Activated CD4-positive, alpha-beta T cell treated with anti-CD3 and anti-CD28 coated beads for 36 hours (primary cell): ENCODE results near the gene SOX6. TPM values are rescaled to one million over a fixed set of nuclear protein-coding genes. Genes with fewer than 3 reads are reported as not detected.

Experiments
- ATAC-seq: fragments of 200-7000 bp; cut with Tn5 transposase; one replicate; pipeline ENCODE4 v1.10.0; 2021; ENCODE audit warnings: mild to moderate bottlenecking, moderate library complexity
- CTCF ChIA-PET: fragments of 350-600 bp; sonication (Branson Sonifier 250); formaldehyde crosslinking; loops from one replicate; lab custom pipeline; 2021; ENCODE audit warnings: antibody characterized with exemption; lab: Charles Lee
- POLR2A ChIA-PET: fragments of 350-600 bp; sonication (Branson Sonifier 250); formaldehyde crosslinking; loops from one replicate; lab custom pipeline; 2021; ENCODE audit warnings: antibody characterized with exemption, inconsistent platforms; lab: Charles Lee
- DNase-seq: peaks from one replicate; pipeline ENCODE4 v3.0.0-alpha.2; 2020
- H3K27ac Mint-ChIP-seq: one replicate; pipeline ENCODE4 v1.8.0; 2021; ENCODE audit warnings: mixed read lengths
- H3K27me3 Mint-ChIP-seq: one replicate; pipeline ENCODE4 v1.8.0; 2021; ENCODE audit warnings: mixed read lengths
- H3K36me3 Mint-ChIP-seq: one replicate; pipeline ENCODE4 v1.8.0; 2021; ENCODE audit warnings: low read depth, mixed read lengths
- H3K4me1 Mint-ChIP-seq: one replicate; pipeline ENCODE4 v1.8.0; 2021; ENCODE audit warnings: mixed read lengths
- H3K4me3 Mint-ChIP-seq: one replicate; pipeline ENCODE4 v1.8.0; 2021; ENCODE audit warnings: mild to moderate bottlenecking, moderate library complexity, mixed read lengths
- H3K9me3 Mint-ChIP-seq: one replicate; pipeline ENCODE4 v1.8.0; 2021; ENCODE audit warnings: low read depth, mixed read lengths
- intact Hi-C, 2 experiments: fragments of 100-400 bp; cut with DNase I in 1 of 2; cut with micrococcal nuclease in 1 of 2; formaldehyde crosslinking; loops; one replicate each; pipeline versions ENCODE4 v1.14.2 to v1.15.1; 2022 to 2024; cut with DNase I, micrococcal nuclease
- total RNA-seq, 2 experiments: library from RNA; stranded (reverse); gene quantifications; one replicate each; pipeline ENCODE4 v1.2.3, GENCODE V29; 2021

Gene SOX6
- total RNA-seq, 2 experiments from 2014 or later = 0.46 TPM; not detected in 1

DNA sequence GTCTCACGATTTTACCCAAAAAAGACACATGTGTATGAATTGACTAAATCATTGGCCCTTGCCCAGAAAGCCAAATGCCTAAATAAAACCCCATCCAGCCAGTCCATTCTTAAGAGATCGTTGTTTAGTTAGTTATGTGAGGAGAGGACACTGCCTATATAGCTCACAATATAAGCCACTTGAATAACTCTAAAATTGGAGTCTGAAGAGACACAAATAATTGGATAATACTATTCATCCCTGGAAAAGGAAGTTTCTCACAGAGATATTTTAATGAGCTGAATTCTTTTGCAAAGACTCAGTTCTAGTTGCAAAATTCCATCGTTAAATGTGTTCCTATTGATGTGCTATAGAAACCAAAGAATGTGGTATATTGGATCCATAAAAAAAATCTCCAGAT lies 176.7 kb downstream of the SOX6 start:
- H3K4me3 Mint-ChIP-seq = no peak overlapping the region
- intact Hi-C loops = no loop called here
- ChIA-PET CTCF (no interaction called here), POLR2A (no interaction called here)
- DNase-seq (no peak), ATAC-seq (no peak)
- H3K4me1 Mint-ChIP-seq = no peaks in the 10 kb centered on the region
- no peaks in the 10 kb centered on the region for H3K27me3 Mint-ChIP-seq
- H3K9me3 Mint-ChIP-seq = no peaks in the 10 kb centered on the region
- no peak overlapping the region for H3K27ac Mint-ChIP-seq
- no peaks in the 10 kb centered on the region for H3K36me3 Mint-ChIP-seq

GRCh38 chr11:16178273-16178672 lies 178.1 kb downstream of the SOX6 start:
- ChIA-PET CTCF (no interaction called here), POLR2A (no interaction called here)
- H3K4me3 Mint-ChIP-seq = no peak overlapping the region
- H3K27ac Mint-ChIP-seq = no peak overlapping the region
- H3K27me3 Mint-ChIP-seq = no peaks in the 10 kb centered on the region
- no peaks in the 10 kb centered on the region for H3K9me3 Mint-ChIP-seq
- no peak for DNase-seq
- no peak for ATAC-seq
- no peaks in the 10 kb centered on the region for H3K4me1 Mint-ChIP-seq
- intact Hi-C loops = no loop called here
- H3K36me3 Mint-ChIP-seq = no peaks in the 10 kb centered on the region

- no peaks in the 10 kb centered on the region for H3K27me3 Mint-ChIP-seq
- DNase-seq (no peak), ATAC-seq (no peak)
- POLR2A ChIA-PET = no interaction called here
- H3K4me1 Mint-ChIP-seq = no peaks in the 10 kb centered on the region
- H3K4me3 Mint-ChIP-seq = no peak overlapping the region
- intact Hi-C loops = no loop called here
- H3K9me3 Mint-ChIP-seq = no peaks in the 10 kb centered on the region
- H3K27ac Mint-ChIP-seq = no peak overlapping the region
- CTCF ChIA-PET = no interaction called here
- no peaks in the 10 kb centered on the region for H3K36me3 Mint-ChIP-seq
Observed at GRCh38 chr11:16177688-16178087, 178.7 kb downstream of the SOX6 start.

DNA sequence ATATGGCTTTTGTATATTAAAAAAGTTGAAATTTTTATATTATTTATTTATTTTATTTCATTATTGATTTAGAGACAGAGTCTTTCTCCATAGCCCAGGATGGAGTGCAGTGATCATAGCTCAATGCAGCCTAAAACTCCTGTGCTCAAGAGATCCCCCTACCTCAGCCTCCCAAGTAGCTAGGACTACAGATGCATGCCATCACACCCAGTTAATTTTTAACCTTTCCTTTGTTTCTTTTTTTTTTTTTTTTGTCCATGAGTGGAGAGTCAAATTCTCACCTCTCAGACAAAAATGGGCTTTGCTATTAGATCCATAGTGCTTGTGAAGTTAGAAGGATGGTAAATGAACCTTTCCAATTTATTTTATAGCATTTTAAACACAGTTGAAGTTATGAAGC lies 182.5 kb downstream of the SOX6 start:
- intact Hi-C loops = no loop called here
- no peaks in the 10 kb centered on the region for H3K9me3 Mint-ChIP-seq
- no peak overlapping the region for H3K27ac Mint-ChIP-seq
- no peak overlapping the region for H3K4me3 Mint-ChIP-seq
- ATAC-seq (no peak), DNase-seq (no peak)
- H3K4me1 Mint-ChIP-seq = no peaks in the 10 kb centered on the region
- H3K27me3 Mint-ChIP-seq = no peaks in the 10 kb centered on the region
- ChIA-PET POLR2A (no interaction called here), CTCF (no interaction called here)
- no peaks in the 10 kb centered on the region for H3K36me3 Mint-ChIP-seq

DNA sequence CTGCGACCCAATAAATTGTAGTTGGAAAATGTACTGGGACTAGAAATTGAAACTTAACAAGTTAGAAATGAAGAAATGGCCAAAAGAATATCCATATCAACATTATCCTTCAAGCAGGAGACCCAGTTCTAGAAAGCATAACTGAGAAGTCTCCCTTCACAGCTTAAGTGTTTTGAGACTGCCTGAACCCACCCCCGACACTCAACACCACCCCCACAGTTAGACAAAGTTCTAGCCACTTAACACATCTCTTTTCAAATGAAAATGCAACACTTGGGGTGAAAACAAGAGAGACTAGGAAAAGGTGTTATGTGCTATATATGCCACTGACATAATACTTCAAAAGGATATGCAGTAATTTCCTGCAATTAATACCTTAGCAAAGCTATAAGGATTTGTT lies 184.5 kb downstream of the SOX6 start:
- H3K4me3 Mint-ChIP-seq = no peak overlapping the region
- H3K9me3 Mint-ChIP-seq = no peaks in the 10 kb centered on the region
- H3K27me3 Mint-ChIP-seq = no peaks in the 10 kb centered on the region
- intact Hi-C loops = no loop called here
- no peaks in the 10 kb centered on the region for H3K4me1 Mint-ChIP-seq
- no peak for DNase-seq
- ATAC-seq = no peak
- CTCF ChIA-PET = interaction anchor here (0.5 kb wide), 1 partner anchor 352 kb away, joined by 5 read pairs; no protein-coding TSS in a partner anchor
- POLR2A ChIA-PET = no interaction called here
- H3K27ac Mint-ChIP-seq = no peak overlapping the region
- no peaks in the 10 kb centered on the region for H3K36me3 Mint-ChIP-seq

GRCh38 chr11:16169956-16170847 lies 186.1 kb downstream of the SOX6 start:
- Mint-ChIP-seq H3K4me1 (no peaks in the 10 kb centered on the region), H3K4me3 (no peak overlapping the region), H3K9me3 (no peaks in the 10 kb centered on the region), H3K27me3 (no peaks in the 10 kb centered on the region), H3K27ac (no peak overlapping the region), H3K36me3 (no peaks in the 10 kb centered on the region)
- POLR2A ChIA-PET = no interaction called here
- intact Hi-C loops = no loop called here
- CTCF ChIA-PET = no interaction called here
- no peak for ATAC-seq
- DNase-seq = no peak

- intact Hi-C loops = no loop called here
- Mint-ChIP-seq H3K9me3 (no peaks in the 10 kb centered on the region), H3K4me3 (no peak overlapping the region), H3K36me3 (no peaks in the 10 kb centered on the region), H3K4me1 (no peaks in the 10 kb centered on the region), H3K27me3 (no peaks in the 10 kb centered on the region), H3K27ac (no peak overlapping the region)
- POLR2A ChIA-PET = no interaction called here
- ATAC-seq (no peak), DNase-seq (no peak)
- CTCF ChIA-PET = no interaction called here
Observed at GRCh38 chr11:16169541-16169940, 186.8 kb downstream of the SOX6 start.

GRCh38 chr11:16167706-16168487 lies 188.4 kb downstream of the SOX6 start:
- Mint-ChIP-seq H3K4me1 (no peaks in the 10 kb centered on the region), H3K27ac (no peak overlapping the region), H3K9me3 (no peaks in the 10 kb centered on the region), H3K36me3 (no peaks in the 10 kb centered on the region), H3K27me3 (no peaks in the 10 kb centered on the region), H3K4me3 (no peak overlapping the region)
- CTCF ChIA-PET = interaction anchor here (0.7 kb wide), 1 partner anchor 88 kb away, joined by 3 read pairs; no protein-coding TSS in a partner anchor
- intact Hi-C loops = no loop called here
- DNase-seq (no peak), ATAC-seq (no peak)
- POLR2A ChIA-PET = no interaction called here

DNA sequence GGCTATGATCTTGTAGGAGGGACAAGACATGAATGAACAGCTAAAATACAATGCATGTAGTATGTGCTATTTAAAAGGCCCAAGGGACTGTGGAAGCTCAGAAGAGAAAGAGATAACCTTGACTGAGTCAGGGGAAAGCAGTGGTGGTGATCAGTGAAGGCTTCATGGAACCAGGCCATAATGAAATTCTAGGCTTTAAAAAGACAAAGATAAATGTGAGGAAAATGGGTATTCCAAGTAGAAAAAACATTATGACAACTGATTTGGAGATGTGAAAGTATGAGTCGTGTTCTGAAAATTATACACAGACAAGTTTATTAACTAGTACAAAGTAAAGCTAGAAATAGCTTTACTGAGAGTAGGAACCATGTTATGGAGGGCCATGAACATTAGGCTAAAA lies 189.8 kb downstream of the SOX6 start:
- Mint-ChIP-seq H3K27ac (no peak overlapping the region), H3K9me3 (no peaks in the 10 kb centered on the region), H3K36me3 (no peaks in the 10 kb centered on the region), H3K4me1 (no peaks in the 10 kb centered on the region), H3K4me3 (no peak overlapping the region), H3K27me3 (no peaks in the 10 kb centered on the region)
- ChIA-PET POLR2A (no interaction called here), CTCF (no interaction called here)
- intact Hi-C loops = no loop called here
- ATAC-seq (no peak), DNase-seq (no peak)

GRCh38 chr11:16160146-16160545 lies 196.2 kb downstream of the SOX6 start:
- Mint-ChIP-seq H3K27ac (no peak overlapping the region), H3K4me3 (no peak overlapping the region), H3K9me3 (no peaks in the 10 kb centered on the region), H3K36me3 (no peaks in the 10 kb centered on the region), H3K27me3 (no peaks in the 10 kb centered on the region), H3K4me1 (no peaks in the 10 kb centered on the region)
- intact Hi-C loops = no loop called here
- no peak for DNase-seq
- ChIA-PET POLR2A (no interaction called here), CTCF (no interaction called here)
- ATAC-seq = no peak

GRCh38 chr11:16158426-16158994 lies 197.8 kb downstream of the SOX6 start:
- CTCF ChIA-PET = no interaction called here
- intact Hi-C loops = no loop called here
- no peak overlapping the region for H3K27ac Mint-ChIP-seq
- POLR2A ChIA-PET = no interaction called here
- H3K4me1 Mint-ChIP-seq = no peaks in the 10 kb centered on the region
- ATAC-seq (no peak), DNase-seq (no peak)
- no peaks in the 10 kb centered on the region for H3K27me3 Mint-ChIP-seq
- peaks cover under 1% of the 10 kb centered on the region for H3K9me3 Mint-ChIP-seq
- no peaks in the 10 kb centered on the region for H3K36me3 Mint-ChIP-seq
- H3K4me3 Mint-ChIP-seq = no peak overlapping the region
